ENCODE measurements around the gene C22orf15. TPM values are rescaled to one million over a fixed set of nuclear protein-coding genes. Genes with fewer than 3 reads are reported as not detected.

Gene C22orf15
- total RNA-seq, 1 donor from 2014 or later = under 0.01 TPM

Other genes with a start within 250 kb of the C22orf15 start
- gene IGLL1, start 182.7 kb upstream of the C22orf15 start, total RNA-seq = not detected in 2 replicates
- gene DRICH1, start 130.7 kb upstream of the C22orf15 start, total RNA-seq = not detected in 2 replicates
- gene RGL4, start 72.0 kb upstream of the C22orf15 start, total RNA-seq = not detected in 2 replicates
- 1.3 and 1.8 TPM in 2 replicates for gene ZNF70, start 11.9 kb upstream of the C22orf15 start, total RNA-seq
- gene VPREB3, start 8.6 kb upstream of the C22orf15 start, total RNA-seq = not detected in 2 replicates
- 5.7 and 10.3 TPM in 2 replicates for gene CHCHD10, start 5.0 kb downstream of the C22orf15 start, total RNA-seq
- gene MMP11, start 9.9 kb downstream of the C22orf15 start, total RNA-seq = 3.4 and 5.0 TPM in 2 replicates
- 20.3 and 21.8 TPM in 2 replicates for gene SMARCB1, start 24.0 kb downstream of the C22orf15 start, total RNA-seq
- 0.40 and 0.44 TPM in 2 replicates for gene DERL3, start 76.0 kb downstream of the C22orf15 start, total RNA-seq
- 4.0 and 4.4 TPM in 2 replicates for gene SLC2A11, start 94.9 kb downstream of the C22orf15 start, total RNA-seq
- gene MIF, start 131.4 kb downstream of the C22orf15 start, total RNA-seq = 331 and 355 TPM in 2 replicates
- gene GSTT2B, start 198.2 kb downstream of the C22orf15 start, total RNA-seq = 0.65 and 4.0 TPM in 2 replicates
- gene DDTL, start 203.9 kb downstream of the C22orf15 start, total RNA-seq = 4.4 and 6.5 TPM in 2 replicates
- gene DDT, start 211.5 kb downstream of the C22orf15 start, total RNA-seq = 106 and 113 TPM in 2 replicates
- 0.20 TPM in 1 of 2 replicates, not detected in the other for gene GSTT2, start 217.1 kb downstream of the C22orf15 start, total RNA-seq
- not detected in 2 replicates for gene GSTT4, start 242.5 kb downstream of the C22orf15 start, total RNA-seq
- 16.1 and 22.6 TPM in 2 replicates for gene CABIN1, start 248.3 kb downstream of the C22orf15 start, total RNA-seq